Measurements from ENCODE around the gene PAOX.

Gene PAOX

DNA sequence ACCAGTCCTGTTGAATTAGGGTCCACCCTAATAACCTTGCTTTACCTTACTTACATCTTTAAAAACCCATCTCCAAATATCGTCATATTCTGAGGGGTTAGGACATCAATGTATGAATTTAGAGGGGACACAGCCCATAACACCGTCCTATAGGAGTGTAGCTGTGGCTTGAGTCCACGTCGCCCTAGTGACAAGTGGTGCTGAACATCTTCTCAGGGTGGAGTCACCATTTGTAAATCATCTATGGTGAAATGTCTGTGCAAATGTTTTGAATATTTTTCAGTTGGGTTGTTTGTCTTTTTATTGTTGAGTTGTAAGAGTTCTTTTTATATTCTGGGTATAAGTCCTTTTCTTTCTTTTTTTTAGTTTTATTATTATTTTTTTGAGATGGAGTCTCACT is 37.1 kb upstream of the PAOX start (continued):
- TF ChIP-seq ZNF645 (tag by site-specific recombination; IDR thresholded peaks at IDR 0.05), result no peak

GRCh38 chr10:133342942-133343341 is 36.1 kb upstream of the PAOX start:
- TF ChIP-seq GLI2 (tag by site-specific recombination; IDR thresholded peaks at IDR 0.05; ENCODE audit: borderline replicate concordance, low read depth), result no peak
- TF ChIP-seq EGR2 (tag by site-specific recombination; IDR thresholded peaks at IDR 0.05; ENCODE audit: low read depth), result no peak
- no peak for TF ChIP-seq SP2 (tag by site-specific recombination; IDR thresholded peaks at IDR 0.05)
- no peak for TF ChIP-seq ZSCAN18 (tag by site-specific recombination; IDR thresholded peaks at IDR 0.05)
- TF ChIP-seq ZNF2 (tag by site-specific recombination; IDR thresholded peaks at IDR 0.05), result no peak
- TF ChIP-seq ZNF677 (tag by site-specific recombination; IDR thresholded peaks at IDR 0.05), result no peak
- TF ChIP-seq ZNF366 (tag by site-specific recombination; conservative IDR thresholded peaks at IDR 0.05), result no peak
- no peak for TF ChIP-seq BCL11B (tag by site-specific recombination; IDR thresholded peaks at IDR 0.05; ENCODE audit: low read depth)
- TF ChIP-seq, protein P1, sequence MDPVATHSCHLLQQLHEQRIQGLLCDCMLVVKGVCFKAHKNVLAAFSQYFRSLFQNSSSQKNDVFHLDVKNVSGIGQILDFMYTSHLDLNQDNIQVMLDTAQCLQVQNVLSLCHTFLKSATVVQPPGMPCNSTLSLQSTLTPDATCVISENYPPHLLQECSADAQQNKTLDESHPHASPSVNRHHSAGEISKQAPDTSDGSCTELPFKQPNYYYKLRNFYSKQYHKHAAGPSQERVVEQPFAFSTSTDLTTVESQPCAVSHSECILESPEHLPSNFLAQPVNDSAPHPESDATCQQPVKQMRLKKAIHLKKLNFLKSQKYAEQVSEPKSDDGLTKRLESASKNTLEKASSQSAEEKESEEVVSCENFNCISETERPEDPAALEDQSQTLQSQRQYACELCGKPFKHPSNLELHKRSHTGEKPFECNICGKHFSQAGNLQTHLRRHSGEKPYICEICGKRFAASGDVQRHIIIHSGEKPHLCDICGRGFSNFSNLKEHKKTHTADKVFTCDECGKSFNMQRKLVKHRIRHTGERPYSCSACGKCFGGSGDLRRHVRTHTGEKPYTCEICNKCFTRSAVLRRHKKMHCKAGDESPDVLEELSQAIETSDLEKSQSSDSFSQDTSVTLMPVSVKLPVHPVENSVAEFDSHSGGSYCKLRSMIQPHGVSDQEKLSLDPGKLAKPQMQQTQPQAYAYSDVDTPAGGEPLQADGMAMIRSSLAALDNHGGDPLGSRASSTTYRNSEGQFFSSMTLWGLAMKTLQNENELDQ (tag by site-specific recombination; IDR thresholded peaks at IDR 0.05; ENCODE audit: low read depth), result no peak
- no peak for TF ChIP-seq ZBTB20 (tag by site-specific recombination; IDR thresholded peaks at IDR 0.05)
- TF ChIP-seq ZNF510 (tag by site-specific recombination; IDR thresholded peaks at IDR 0.05; ENCODE audit: insufficient replicate concordance), result no peak
- no peak for TF ChIP-seq ZNF777 (tag by site-specific recombination; IDR thresholded peaks at IDR 0.05; ENCODE audit: borderline replicate concordance)
- TF ChIP-seq, protein P2, sequence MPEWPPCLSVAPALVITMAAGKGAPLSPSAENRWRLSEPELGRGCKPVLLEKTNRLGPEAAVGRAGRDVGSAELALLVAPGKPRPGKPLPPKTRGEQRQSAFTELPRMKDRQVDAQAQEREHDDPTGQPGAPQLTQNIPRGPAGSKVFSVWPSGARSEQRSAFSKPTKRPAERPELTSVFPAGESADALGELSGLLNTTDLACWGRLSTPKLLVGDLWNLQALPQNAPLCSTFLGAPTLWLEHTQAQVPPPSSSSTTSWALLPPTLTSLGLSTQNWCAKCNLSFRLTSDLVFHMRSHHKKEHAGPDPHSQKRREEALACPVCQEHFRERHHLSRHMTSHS (tag by site-specific recombination; IDR thresholded peaks at IDR 0.05), result no peak
- Histone ChIP-seq H3K4me3 (ENCODE audit: low read depth, low read length) (no peak overlapping the region), H3K36me3 (ENCODE audit: control insufficient read depth in 2 of 2, insufficient read depth in 1 of 2, low read length in 2 of 2) (no peaks in the 10 kb centered on the region), H3K9me3 (ENCODE audit: control insufficient read depth, insufficient read depth, low read depth, low read length) (no peaks in the 10 kb centered on the region), H3K27ac (ENCODE audit: extremely low read depth, low read depth, low read length) (no peak overlapping the region), H3K4me1 (ENCODE audit: control insufficient read depth, insufficient read depth, low read length) (no peaks in the 10 kb centered on the region)
- POLR2A ChIA-PET, result no interaction called here
- CTCF ChIA-PET, result no interaction called here

GRCh38 chr10:133343558-133343957 is 35.5 kb upstream of the PAOX start:
- H3K36me3 ChIP-seq (ENCODE audit: control insufficient read depth in 2 of 2, insufficient read depth in 1 of 2, low read length in 2 of 2), result no peaks in the 10 kb centered on the region
- CTCF ChIA-PET, result interaction anchor here (2.4 kb wide), 1 partner anchor 14 kb away, joined by 11 read pairs; no protein-coding TSS in a partner anchor
- POLR2A ChIA-PET, result interaction anchor here (0.7 kb wide), 1 partner anchor 83 kb away, joined by 5 read pairs; no protein-coding TSS in a partner anchor

More at GRCh38 chr10:133343558-133343957, 35.5 kb upstream of the PAOX start:
- H3K27ac ChIP-seq (ENCODE audit: extremely low read depth, low read depth, low read length), result no peak overlapping the region
- H3K4me3 ChIP-seq (ENCODE audit: low read depth, low read length), result no peak overlapping the region
- H3K4me1 ChIP-seq (ENCODE audit: control insufficient read depth, insufficient read depth, low read length), result no peaks in the 10 kb centered on the region
- no peaks in the 10 kb centered on the region for H3K9me3 ChIP-seq (ENCODE audit: control insufficient read depth, insufficient read depth, low read depth, low read length)
- no peak for TF ChIP-seq ZNF792 (tag by site-specific recombination; IDR thresholded peaks at IDR 0.05)
- no peak for TF ChIP-seq ZEB2 (tag by site-specific recombination; IDR thresholded peaks at IDR 0.05)
- TF ChIP-seq, protein P3, sequence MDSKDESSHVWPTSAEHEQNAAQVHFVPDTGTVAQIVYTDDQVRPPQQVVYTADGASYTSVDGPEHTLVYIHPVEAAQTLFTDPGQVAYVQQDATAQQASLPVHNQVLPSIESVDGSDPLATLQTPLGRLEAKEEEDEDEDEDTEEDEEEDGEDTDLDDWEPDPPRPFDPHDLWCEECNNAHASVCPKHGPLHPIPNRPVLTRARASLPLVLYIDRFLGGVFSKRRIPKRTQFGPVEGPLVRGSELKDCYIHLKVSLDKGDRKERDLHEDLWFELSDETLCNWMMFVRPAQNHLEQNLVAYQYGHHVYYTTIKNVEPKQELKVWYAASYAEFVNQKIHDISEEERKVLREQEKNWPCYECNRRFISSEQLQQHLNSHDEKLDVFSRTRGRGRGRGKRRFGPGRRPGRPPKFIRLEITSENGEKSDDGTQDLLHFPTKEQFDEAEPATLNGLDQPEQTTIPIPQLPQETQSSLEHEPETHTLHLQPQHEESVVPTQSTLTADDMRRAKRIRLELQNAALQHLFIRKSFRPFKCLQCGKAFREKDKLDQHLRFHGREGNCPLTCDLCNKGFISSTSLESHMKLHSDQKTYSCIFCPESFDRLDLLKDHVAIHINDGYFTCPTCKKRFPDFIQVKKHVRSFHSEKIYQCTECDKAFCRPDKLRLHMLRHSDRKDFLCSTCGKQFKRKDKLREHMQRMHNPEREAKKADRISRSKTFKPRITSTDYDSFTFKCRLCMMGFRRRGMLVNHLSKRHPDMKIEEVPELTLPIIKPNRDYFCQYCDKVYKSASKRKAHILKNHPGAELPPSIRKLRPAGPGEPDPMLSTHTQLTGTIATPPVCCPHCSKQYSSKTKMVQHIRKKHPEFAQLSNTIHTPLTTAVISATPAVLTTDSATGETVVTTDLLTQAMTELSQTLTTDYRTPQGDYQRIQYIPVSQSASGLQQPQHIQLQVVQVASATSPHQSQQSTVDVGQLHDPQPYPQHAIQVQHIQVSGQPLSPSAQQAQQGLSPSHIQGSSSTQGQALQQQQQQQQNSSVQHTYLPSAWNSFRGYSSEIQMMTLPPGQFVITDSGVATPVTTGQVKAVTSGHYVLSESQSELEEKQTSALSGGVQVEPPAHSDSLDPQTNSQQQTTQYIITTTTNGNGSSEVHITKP (tag by site-specific recombination; IDR thresholded peaks at IDR 0.05), result peak; percentile 23; the same call in 1 of the 2 replicates
- no peak for TF ChIP-seq SCRT2 (tag by site-specific recombination; IDR thresholded peaks at IDR 0.05)

Data from HEK293 (cell line).